GM15510 (cell line): Measurements from ENCODE around the gene CLINT1.
A peak's percentile ranks its signal among the peaks of the same experiment; 100 is the strongest.

ENCODE experiments used
- POLR2A ChIP-seq: IDR thresholded peaks from 3 replicates; pipeline ENCODE4 v1.6.1; 2011; ENCODE audit warnings: borderline replicate concordance; ENCODE audit not compliant: insufficient read length; ENCODE audit errors: extremely low read depth

CLINT1 gene

DNA sequence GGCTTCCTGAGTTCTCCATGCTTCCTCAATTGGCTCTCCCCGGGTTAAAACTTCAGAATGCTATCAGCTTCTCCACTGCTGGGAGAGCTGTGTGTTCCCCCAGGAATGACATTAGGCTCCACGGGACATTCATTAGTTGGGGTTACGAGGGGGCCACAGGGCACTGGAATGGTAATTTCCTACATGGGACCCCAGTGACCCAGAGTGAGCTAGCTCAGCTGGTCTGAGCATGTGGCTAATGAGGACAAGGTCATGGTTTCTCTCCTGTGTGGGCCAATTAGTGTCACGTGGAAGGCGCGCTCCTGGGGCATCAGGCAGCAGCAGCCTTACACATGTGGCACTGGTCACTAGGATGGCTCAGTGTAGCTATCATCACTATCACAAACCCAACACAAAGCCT is 94.4 kb downstream of the CLINT1 start:
- no peak for TF ChIP-seq POLR2A

DNA sequence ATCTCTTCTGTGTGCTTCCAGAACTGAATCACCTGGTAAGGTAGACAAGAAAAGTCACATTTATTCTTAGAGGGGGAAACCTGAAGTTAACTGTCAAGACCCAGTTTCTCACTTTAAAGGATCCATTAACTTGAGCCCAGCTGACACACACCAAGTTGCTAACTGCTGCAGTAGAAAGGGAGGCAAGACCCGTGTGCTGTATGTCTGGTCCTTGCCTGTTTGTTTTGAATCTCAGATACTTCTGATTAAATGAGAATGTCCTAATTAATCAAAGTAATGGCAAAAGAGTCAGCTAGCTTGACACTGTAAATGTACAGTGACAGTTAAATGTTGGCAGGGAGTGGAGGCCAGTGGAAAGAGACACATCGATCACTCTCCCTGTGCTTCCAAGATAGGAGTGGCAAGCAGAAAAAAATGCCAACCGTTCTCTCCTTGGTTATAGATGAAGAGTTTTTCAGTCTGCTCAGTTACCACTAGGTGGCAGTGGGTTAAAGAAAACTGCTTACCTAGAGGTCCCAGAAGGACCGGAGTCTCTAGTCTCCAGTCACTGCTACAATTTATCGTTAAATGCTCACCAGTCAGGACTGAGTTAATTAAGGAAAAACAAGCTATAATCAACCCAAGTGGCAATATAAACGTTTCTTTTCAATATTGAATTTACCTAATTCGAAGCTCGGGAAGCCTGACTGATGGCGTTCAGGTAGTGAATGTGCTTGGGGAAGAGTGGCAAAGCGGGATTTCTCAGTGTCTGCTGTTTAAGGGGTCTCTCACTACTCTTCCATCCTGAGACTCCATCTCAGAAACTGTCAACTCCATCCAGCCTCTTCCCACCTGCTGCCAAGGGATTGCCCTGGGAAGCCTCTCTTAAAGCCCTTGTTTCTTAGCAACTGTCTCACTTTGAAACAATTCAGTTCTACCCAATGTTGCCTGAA is 97.0 kb downstream of the CLINT1 start:
- no peak for TF ChIP-seq POLR2A

DNA sequence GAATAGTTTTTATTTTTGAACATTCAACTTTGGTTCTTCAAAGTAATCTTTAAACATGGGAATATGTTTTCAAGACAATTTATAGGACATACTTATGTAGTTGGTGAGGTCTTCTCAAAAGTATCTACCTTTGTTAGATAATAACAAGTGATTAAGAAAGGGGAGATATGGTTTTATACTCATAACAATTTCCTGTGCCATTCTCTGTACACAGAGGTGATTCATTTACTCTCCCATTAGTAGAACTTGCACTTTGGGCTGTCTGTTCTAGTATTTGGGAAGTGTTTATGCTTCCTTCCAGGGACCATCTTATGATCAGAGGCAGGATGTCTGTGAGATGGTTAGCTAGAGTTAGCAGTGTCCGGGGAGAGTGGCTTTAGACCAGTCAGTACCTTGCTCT is 100.2 kb downstream of the CLINT1 start:
- TF ChIP-seq POLR2A: no peak

DNA sequence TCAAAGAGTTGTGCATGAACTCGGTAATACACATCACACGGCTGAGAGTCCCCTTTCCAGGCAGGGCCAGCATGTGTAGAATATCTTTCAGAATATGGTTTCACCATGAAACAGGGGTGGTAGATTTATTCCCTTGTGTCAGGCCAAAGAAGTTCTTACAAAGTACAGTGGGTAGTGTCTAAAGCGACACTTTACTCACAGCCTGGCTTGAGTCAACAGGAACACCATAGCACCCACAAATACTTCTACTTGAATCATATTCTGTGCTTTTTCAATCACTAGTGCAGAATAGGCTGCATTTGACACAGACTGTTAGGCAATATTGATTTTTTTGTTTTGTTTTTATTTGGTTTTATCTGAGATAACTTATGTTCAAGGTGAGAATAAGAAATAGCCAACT is 102.8 kb downstream of the CLINT1 start:
- TF ChIP-seq POLR2A: no peak

DNA sequence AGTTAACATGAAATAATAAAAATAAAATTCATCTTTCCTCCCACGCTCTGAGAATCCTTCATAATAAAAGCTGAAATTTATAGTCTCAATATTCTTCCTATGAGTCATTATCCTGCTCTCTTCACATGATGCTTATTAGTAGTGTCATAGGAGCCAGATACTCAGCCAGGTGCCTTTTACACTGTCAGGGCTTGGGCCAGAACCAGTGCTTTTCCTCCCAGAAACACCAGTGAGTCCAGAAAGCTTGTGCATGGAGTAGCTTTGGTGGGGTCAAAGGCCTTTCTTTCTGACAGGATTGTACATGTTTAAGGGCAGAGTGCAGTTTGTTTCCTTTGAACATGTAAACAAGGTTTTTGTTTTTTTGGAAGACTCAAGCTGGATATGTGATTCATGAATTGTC is 108.6 kb downstream of the CLINT1 start:
- TF ChIP-seq POLR2A: no peak

DNA sequence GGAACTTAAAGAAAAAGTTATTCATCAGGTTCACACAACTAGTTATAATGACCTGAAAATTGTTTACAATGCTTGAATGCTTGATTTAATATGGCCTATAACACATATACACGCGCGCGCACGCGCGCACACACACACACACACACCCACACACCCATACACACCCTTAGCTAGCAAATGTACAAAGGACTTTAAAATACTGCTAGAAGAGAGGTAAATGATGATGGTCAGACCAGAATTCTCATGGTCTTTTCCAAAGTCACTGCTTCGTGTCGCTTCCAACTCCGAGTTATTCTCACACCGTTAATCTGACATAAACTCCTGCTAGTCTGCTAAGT is 109.5 kb downstream of the CLINT1 start:
- TF ChIP-seq POLR2A: no peak

DNA sequence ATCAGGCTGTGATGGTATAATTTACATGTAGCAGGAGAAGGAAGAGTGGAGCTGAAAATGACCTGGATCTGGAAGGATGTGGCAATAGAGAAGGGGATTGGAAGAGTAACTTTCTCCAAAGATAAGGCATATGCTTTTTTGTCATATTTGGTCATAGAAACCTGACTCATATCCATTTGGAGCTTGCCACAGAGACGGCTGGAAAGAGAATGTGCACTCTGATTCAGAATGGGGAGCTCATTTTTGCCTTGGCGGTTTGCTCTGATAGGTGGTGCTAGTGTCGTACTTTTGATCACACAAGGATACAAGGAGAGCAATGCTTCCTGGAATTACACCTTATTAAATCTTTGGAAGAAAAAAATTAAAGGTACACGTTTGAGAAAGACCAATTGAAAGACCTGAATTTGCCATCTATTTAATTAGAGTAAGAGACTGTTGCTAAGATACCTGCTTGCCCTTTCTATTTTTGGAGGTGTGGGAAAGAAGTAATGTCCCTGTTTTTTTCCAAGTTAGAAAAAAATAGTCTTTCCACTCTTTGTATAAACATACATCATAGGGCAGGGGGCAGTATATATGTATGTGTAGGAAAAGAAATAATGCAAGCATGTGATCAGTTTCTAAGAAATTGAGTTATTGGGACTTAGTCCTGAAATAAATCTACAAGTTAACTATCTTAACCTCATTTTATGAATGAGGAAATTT is 110.0 kb downstream of the CLINT1 start:
- no peak for TF ChIP-seq POLR2A

DNA sequence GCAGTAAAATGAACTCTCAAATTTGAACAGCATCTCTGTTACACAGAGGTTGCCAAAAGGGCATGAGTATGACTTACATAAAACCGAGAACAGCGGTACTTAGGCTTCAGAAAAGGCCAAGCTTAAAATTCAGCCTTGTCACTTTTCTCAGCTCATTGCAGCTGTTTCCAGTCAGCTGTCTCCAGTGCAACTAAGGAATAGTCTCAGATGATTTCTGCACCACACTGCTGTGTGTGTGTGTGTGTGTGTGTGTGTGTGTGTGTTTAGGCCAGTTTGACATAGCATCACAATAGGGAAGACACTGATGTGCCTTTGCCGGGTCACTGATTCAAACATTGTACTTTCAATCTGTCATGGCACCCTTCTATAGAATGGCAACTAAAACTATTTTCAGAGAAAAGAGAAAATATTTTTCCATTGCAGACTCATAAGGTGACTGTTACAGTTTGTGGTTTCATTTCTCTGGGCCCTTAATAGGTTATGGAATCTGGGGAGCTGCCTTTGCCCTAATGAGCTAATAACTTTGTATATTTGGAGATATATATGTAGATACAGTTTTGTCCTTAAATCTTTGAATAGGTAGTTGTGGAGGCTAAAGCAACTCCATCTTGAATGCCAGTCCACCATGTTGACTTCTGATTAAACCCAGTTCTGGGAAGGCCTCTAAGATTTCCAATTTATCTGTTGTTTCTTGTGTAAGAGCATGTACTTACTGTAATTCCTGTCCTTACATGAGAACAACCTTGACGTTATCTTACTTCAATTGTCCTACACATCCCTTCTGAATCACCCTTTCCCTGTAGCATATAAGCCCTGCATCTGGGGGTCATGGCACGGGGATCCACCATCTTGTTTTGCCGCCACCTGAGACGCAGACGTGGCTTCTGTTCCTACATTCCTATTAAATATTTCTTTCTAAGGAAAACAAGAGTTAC is 110.9 kb downstream of the CLINT1 start:
- no peak for TF ChIP-seq POLR2A

DNA sequence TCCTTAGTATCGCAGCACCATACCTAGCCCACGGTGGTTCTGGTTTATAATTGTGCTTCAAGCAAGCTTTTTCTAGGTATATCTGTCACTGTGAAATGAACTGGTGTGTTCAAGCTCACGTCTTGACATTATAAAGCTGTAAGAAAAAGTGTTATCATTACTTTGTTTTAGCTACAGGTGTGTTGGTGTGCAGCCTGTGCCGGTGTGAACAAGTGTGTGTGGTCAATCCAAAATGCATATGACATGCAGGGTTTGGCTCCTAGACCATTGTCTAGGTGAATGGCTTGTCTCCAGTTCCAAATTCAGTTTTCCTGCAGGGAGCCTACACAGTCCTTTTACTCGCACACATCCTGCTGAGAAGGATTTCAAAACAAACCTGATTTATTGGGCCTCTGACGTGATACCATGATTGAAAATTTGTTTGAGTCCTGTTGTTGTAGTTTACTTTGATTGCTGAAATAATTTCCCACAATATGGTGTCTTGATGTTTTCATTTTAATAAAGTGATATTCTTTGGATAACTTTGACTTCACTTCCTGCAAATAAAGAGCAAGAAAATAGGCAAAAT is 111.7 kb downstream of the CLINT1 start:
- TF ChIP-seq POLR2A: no peak

DNA sequence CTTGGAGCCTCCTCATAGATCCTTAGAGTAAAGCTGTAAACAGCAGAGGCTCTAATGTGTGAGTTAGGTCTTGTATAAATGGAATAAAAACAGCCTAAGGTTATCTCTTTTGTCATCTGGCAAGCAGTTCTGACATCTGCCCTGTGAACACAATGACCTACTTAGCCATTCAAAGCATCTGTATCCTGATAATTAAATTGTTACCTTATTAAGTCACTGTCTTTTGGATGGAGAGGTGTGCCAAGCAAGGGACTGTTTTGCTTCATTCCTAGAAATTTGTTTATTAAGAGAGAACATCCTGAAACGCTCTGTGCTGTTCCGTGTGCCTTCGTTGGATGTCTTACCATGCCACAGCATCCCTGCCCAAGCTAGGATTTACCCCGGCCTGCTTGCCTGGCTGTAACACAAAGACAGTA is 113.9 kb downstream of the CLINT1 start:
- TF ChIP-seq POLR2A: no peak

DNA sequence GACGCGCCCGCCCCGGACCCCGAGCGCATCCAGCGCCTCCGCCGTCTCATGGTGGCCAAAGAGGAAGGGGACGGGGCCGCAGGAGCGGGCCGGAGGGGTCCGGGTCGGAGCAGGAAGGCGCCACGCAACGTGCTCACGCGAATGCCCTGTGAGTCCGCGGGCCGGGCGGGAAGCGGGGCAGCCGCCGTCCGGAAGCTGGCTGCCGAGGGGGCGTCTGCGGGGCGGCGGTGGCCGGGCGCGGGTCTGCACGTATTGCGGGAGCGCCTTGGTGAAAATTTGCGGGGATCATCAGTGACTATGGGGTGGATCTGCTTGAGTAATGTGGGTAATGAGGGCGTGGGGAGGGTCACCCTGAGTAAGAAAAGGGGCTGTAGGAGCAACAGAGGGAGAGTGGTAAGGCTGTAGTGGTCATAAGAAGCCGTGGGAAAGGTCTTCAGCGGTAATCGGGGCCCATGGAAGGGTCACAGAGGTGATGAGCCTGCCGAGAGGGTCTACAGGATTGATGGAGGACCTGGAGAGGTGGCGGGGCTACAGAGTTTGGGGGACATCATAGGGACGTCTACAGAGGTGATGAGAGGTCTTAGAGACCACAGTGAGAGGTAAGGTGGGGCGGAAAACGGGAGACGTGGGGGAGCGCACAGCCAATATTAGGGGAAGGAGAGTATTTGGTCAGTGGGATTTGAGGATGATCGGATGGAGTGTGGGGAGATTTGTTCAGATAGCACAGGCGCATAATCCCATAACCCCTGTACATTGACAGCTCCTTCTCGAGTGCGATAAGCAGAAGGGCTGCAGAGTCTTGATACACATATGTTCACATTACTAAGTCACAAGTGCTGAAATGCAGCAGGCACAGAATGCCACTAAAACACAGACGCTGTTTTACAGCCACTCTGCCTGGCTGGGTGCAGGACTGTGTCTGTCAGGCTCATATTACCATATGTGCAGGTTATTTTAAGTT is 114.6 kb downstream of the CLINT1 start:
- no peak for TF ChIP-seq POLR2A

DNA sequence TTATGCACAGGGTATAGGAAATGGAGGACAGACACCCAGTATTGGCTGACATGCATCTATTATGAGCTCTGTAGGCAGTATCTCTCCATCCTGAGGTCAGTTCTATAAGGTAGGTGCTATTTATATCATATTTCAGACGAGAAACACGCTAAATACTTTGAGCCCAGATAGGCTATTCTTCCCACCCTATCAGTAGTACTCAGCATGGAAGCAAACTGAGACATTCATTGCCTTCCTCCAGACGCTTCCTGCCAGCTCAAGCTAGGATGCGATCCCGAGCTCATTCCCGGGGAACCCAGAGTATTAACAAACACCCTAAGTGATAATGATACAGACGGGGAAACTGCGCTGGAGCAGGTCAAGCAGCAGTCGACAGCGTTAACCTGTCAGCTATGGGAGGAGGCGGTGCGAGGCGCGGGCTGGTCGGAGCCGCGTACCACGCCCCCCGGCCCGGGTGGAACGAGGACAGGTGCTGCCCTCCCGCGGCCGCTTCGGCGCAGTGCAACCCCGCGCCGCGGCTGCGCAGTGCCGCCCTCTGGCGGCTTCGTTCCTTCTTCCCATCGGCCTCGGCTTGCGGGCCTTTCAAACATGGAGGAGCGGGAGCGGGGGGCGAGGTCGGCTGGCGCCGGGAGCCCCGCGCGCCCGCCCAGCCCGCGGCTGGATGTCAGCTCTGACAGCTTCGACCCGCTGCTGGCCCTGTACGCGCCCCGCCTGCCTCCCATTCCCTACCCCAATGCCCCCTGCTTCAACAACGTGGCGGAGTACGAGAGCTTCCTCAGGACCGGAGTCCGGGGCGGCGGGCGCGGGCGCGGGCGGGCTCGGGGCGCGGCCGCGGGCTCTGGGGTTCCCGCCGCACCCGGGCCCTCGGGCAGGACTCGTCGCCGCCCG is 115.5 kb downstream of the CLINT1 start, which contains the start of gene LSM11:
LSM11 (plus strand) TSS at position 550 of the 888 bp plus-strand sequence; CDS start at position 589, 39 bp downstream.
- peak; percentile 49 for TF ChIP-seq POLR2A
